K562 (cell line): Measurements from ENCODE around the gene ZC3H6. TPM values are rescaled to one million over a fixed set of nuclear protein-coding genes. Genes with fewer than 3 reads are reported as not detected.
A peak's percentile ranks its signal among the peaks of the same experiment; 100 is the strongest.

Source experiments
- ARHGAP35 ChIP-seq: fragments of 450-650 bp; IDR thresholded peaks from 2 replicates; pipeline ENCODE4 v1.6.1; 2018; ENCODE audit not compliant: partially characterized antibody
- ASH1L ChIP-seq: fragments of 450-650 bp; IDR thresholded peaks from 2 replicates; pipeline ENCODE4 v1.6.1; 2018; ENCODE audit warnings: borderline replicate concordance, mild to moderate bottlenecking, low read depth; ENCODE audit not compliant: partially characterized antibody
- CEBPG ChIP-seq, 3 experiments: fragments of 200-800 bp in 1 of 3; sonication (Bioruptor generic) in 1 of 3; sonication (generic) in 1 of 3; formaldehyde crosslinking in 1 of 3; IDR thresholded peaks in 2 of 3; conservative IDR thresholded peaks in 1 of 3; 2 replicates each; pipeline versions ENCODE4 v1.6.1 to v1.8.0; 2016 to 2022; ENCODE audit warnings: missing compliant biosample characterization in 2 of 3, missing genetic modification characterization in 2 of 3, mild to moderate bottlenecking in 1 of 3, missing genetic modification reagents in 1 of 3
- HDAC2 ChIP-seq: fragments of 450-650 bp; IDR thresholded peaks from 2 replicates; pipeline ENCODE4 v1.6.1; 2016; ENCODE audit warnings: mild to moderate bottlenecking
- HOXB6 ChIP-seq: fragments of 250-450 bp; sonication (Bioruptor Pico); IDR thresholded peaks from 2 replicates; pipeline ENCODE4 v1.5.1; 2022; ENCODE audit warnings: mild to moderate bottlenecking, borderline replicate concordance
- MAFK ChIP-seq: IDR thresholded peaks from 2 replicates; pipeline ENCODE4 v1.6.1; 2011; ENCODE audit warnings: low read length, improper control_type of control experiment
- MCM5 ChIP-seq: fragments of 450-650 bp; IDR thresholded peaks from 2 replicates; pipeline ENCODE4 v1.6.1; 2016; ENCODE audit warnings: low read depth
- NFE2 ChIP-seq: IDR thresholded peaks from 2 replicates; pipeline ENCODE4 v1.6.1; 2014; ENCODE audit warnings: antibody characterized with exemption, low read depth
- NFXL1 ChIP-seq: fragments of 450-650 bp; formaldehyde crosslinking; IDR thresholded peaks from 2 replicates; pipeline ENCODE4 v1.4.0; 2021; ENCODE audit warnings: mild to moderate bottlenecking
- NUFIP1 ChIP-seq: fragments of 450-650 bp; IDR thresholded peaks from 2 replicates; pipeline ENCODE4 v1.6.1; 2018; ENCODE audit not compliant: partially characterized antibody
- RNF2 ChIP-seq: sonication (generic); IDR thresholded peaks from 2 replicates; pipeline ENCODE4 v1.6.1; 2016
- SIN3A ChIP-seq, 2 experiments: fragments of 150-350 bp in 1 of 2; IDR thresholded peaks; 2 replicates each; pipeline ENCODE4 v1.6.1; 2011 to 2016; ENCODE audit warnings: borderline replicate concordance in 2 of 2, low read depth in 2 of 2, low read length in 2 of 2, mild to moderate bottlenecking in 2 of 2, moderate library complexity in 2 of 2; ENCODE audit not compliant: control insufficient read depth in 1 of 2
- SMARCE1 ChIP-seq: fragments of 450-650 bp; IDR thresholded peaks from 2 replicates; pipeline ENCODE4 v1.7.1; 2016; ENCODE audit warnings: mild to moderate bottlenecking
- SMC3 ChIP-seq: conservative IDR thresholded peaks from 2 replicates; pipeline ENCODE4 v1.6.1; 2011; ENCODE audit warnings: low read depth, low read length, improper control_type of control experiment; ENCODE audit not compliant: insufficient read depth
- TCF7L2 ChIP-seq: fragments of 150-350 bp; IDR thresholded peaks from 2 replicates; pipeline ENCODE4 v1.6.1; 2016; ENCODE audit warnings: low read depth, mild to moderate bottlenecking, low read length, moderate library complexity
- TEAD4 ChIP-seq, 2 experiments: sonication (generic) in 1 of 2; formaldehyde crosslinking in 1 of 2; IDR thresholded peaks; 2 replicates each; pipeline versions ENCODE4 v1.6.1 to v1.8.0; 2012 to 2022; ENCODE audit warnings: borderline replicate concordance in 1 of 2, inconsistent platforms in 1 of 2, low read length in 1 of 2, mild to moderate bottlenecking in 1 of 2, missing genetic modification reagents in 1 of 2
- ZBTB26 ChIP-seq: fragments of 450-650 bp; formaldehyde crosslinking; IDR thresholded peaks from 2 replicates; pipeline ENCODE4 v1.4.0; 2022; ENCODE audit warnings: missing genetic modification characterization
- ZKSCAN8 ChIP-seq: fragments of 200-800 bp; sonication (Bioruptor generic); IDR thresholded peaks from 2 replicates; pipeline ENCODE4 v1.6.1; 2016; ENCODE audit warnings: missing genetic modification characterization, missing compliant biosample characterization
- ZNF212 ChIP-seq: fragments of 450-650 bp; formaldehyde crosslinking; IDR thresholded peaks from 2 replicates; pipeline ENCODE4 v1.4.0; 2020; ENCODE audit warnings: mild to moderate bottlenecking
- ZNF263 ChIP-seq: sonication (generic); formaldehyde crosslinking; IDR thresholded peaks from 2 replicates; pipeline ENCODE4 v1.8.0; 2022; ENCODE audit warnings: mild to moderate bottlenecking, missing genetic modification reagents, borderline replicate concordance
- ZNF408 ChIP-seq: fragments of 250-450 bp; sonication (Bioruptor Pico); IDR thresholded peaks from 2 replicates; pipeline ENCODE4 v1.4.0; 2020; ENCODE audit warnings: low read depth, mild to moderate bottlenecking, moderate library complexity
- polyA plus RNA-seq, 8 experiments: library from polyadenylated mRNA; depleted of rRNA in 4 of 8; stranded (reverse) in 5 of 8; unstranded in 3 of 8; fragments of >200 nt; fragmentation: Nextera tagmentation in 2 of 8; fragmentation: Illumina TruSeq in 1 of 8; extraction: Ambion mirVana in 2 of 8; extraction: Trizol in 1 of 8; gene quantifications; 2 replicates each; pipeline versions ENCODE4 v1.2.1 to v1.2.3, GENCODE V29; 2011 to 2014; ENCODE audit warnings: inconsistent platforms in 1 of 8, missing spikeins in 1 of 8
- total RNA-seq, 7 experiments: library from RNA; depleted of rRNA in 6 of 7; stranded (reverse); fragments of >200 nt in 6 of 7; fragmentation: Illumina TruSeq in 2 of 7; extraction: Trizol in 2 of 7; gene quantifications; 2 replicates each; pipeline versions ENCODE4 v1.2.1 to v1.2.3, GENCODE V29; 2011 to 2021; ENCODE audit warnings: low replicate concordance in 1 of 7
- TF ChIP-seq, protein P1 (sequence below): fragments of 200-800 bp; sonication (Bioruptor generic); IDR thresholded peaks from 2 replicates; pipeline ENCODE4 v1.6.1; 2017; ENCODE audit warnings: missing genetic modification characterization, missing compliant biosample characterization

ZC3H6 gene
- total and polyA plus RNA-seq, 9 of the 15 experiments (the other 6 are each of a cell fraction or from before 2014, with no cell fraction given): 0.45 to 1.9 (median 1.5) TPM

DNA sequence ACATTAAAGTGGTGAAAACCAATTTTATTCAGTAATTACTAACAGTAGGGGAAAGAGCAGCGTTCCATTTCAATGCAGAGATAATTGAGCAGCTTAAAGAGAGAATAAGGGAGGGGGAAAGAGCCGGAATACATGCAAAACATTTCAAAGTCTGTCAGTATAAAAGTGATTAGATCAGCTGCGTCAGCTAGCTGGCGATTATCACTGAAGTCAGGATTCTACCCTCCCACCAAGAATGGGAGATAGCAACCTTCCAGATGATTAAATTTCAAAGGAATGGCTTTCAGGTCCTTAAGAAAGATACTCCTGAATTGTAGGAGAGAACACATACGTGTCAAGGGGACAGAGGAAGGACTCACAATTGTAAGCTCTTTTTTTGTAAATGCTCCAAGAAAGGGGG lies 2.7 kb upstream of the ZC3H6 start (continued):
- TF ChIP-seq CEBPG (CRISPR knock-in tag; IDR thresholded peaks at IDR 0.05) (no peak), CEBPG (tag; conservative IDR thresholded peaks at IDR 0.05 in 1 of 2, IDR thresholded peaks at IDR 0.05 in 1 of 2) (no peak), NFE2 (peak; percentile 76), ZNF408 (CRISPR knock-in tag) (no peak), SMARCE1 (peak; percentile 89), HDAC2 (no peak), ZKSCAN8 (no peak), TCF7L2 (no peak), RNF2 (no peak), ZBTB26 (no peak), ZNF263 (CRISPR knock-in tag) (no peak), SMC3 (no peak), SIN3A (IDR thresholded peaks at IDR 0.05; ENCODE audit: borderline replicate concordance in 2 of 2, control insufficient read depth in 1 of 2, low read depth in 2 of 2, low read length in 2 of 2) (no peak), ASH1L (no peak), TEAD4 (IDR thresholded peaks at IDR 0.05; ENCODE audit: low read length) (peak; percentile 79), TEAD4 (CRISPR knock-in tag; IDR thresholded peaks at IDR 0.05; ENCODE audit: borderline replicate concordance) (no peak), ARHGAP35 (no peak), ZNF212 (CRISPR knock-in tag) (no peak), HOXB6 (CRISPR knock-in tag) (no peak), MAFK (peak; percentile 55; the same call in 1 of the 2 replicates), MCM5 (no peak), NFXL1 (CRISPR knock-in tag) (no peak), NUFIP1 (no peak)
- TF ChIP-seq, protein P1, sequence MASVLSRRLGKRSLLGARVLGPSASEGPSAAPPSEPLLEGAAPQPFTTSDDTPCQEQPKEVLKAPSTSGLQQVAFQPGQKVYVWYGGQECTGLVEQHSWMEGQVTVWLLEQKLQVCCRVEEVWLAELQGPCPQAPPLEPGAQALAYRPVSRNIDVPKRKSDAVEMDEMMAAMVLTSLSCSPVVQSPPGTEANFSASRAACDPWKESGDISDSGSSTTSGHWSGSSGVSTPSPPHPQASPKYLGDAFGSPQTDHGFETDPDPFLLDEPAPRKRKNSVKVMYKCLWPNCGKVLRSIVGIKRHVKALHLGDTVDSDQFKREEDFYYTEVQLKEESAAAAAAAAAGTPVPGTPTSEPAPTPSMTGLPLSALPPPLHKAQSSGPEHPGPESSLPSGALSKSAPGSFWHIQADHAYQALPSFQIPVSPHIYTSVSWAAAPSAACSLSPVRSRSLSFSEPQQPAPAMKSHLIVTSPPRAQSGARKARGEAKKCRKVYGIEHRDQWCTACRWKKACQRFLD (CRISPR knock-in tag): 0 out of 2 replicates have a peak, but pooled peaks have one; percentile 2
